Measurements from ENCODE around the gene KRT83.

KRT83 gene

GRCh38 chr12:52274521-52275120 is 46.6 kb downstream of the KRT83 start, which contains the start of gene KRT86:
KRT86 (plus strand) TSS chr12:52274645; CDS start chr12:52301917, 27,272 bp downstream.
- TF ChIP-seq, protein P1, sequence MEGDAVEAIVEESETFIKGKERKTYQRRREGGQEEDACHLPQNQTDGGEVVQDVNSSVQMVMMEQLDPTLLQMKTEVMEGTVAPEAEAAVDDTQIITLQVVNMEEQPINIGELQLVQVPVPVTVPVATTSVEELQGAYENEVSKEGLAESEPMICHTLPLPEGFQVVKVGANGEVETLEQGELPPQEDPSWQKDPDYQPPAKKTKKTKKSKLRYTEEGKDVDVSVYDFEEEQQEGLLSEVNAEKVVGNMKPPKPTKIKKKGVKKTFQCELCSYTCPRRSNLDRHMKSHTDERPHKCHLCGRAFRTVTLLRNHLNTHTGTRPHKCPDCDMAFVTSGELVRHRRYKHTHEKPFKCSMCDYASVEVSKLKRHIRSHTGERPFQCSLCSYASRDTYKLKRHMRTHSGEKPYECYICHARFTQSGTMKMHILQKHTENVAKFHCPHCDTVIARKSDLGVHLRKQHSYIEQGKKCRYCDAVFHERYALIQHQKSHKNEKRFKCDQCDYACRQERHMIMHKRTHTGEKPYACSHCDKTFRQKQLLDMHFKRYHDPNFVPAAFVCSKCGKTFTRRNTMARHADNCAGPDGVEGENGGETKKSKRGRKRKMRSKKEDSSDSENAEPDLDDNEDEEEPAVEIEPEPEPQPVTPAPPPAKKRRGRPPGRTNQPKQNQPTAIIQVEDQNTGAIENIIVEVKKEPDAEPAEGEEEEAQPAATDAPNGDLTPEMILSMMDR (IDR thresholded peaks at IDR 0.05; ENCODE audit: low read depth, low read length): no peak
- no peak within 1 kb of the TSS for H3K4me3 ChIP-seq (ENCODE audit: low read depth, low read length)

- H3K4me3 ChIP-seq (ENCODE audit: low read depth, low read length): no peak overlapping the region
- TF ChIP-seq, protein P1 (IDR thresholded peaks at IDR 0.05; ENCODE audit: low read depth, low read length): no peak
Observed at GRCh38 chr12:52271158-52271557, 50.0 kb downstream of the KRT83 start.

DNA sequence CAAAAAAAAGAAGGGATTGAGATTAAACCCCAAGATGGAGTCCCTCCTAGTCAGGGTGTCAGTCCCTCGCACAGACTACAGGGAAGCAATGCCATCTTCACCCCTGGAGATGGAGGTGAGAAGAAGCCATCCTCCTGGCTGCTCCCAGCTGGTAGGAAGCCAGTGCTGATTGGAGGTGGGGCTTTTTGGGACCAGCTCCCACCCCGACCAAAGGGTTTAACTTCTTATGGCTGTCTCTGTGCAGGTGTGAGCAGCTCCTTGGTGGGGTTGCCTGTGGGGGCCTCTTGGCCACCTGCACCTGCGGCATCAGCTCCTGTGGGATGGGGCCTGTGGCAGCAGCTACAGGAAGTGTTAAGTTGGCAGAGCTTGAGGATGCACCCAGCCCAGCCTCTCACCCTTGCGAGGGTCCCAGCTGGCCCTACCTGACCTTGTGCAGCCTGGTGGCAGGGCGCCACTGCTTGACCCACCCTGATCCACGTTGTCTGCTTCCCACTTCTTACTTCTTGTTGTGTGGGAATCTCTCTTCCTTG is 50.6 kb downstream of the KRT83 start:
- TF ChIP-seq, protein P1 (IDR thresholded peaks at IDR 0.05; ENCODE audit: low read depth, low read length): no peak
- H3K4me3 ChIP-seq (ENCODE audit: low read depth, low read length): no peak overlapping the region

GRCh38 chr12:52268212-52268611 is 53.0 kb downstream of the KRT83 start:
- H3K4me3 ChIP-seq (ENCODE audit: low read depth, low read length): no peak overlapping the region
- TF ChIP-seq, protein P1 (IDR thresholded peaks at IDR 0.05; ENCODE audit: low read depth, low read length): no peak

- TF ChIP-seq, protein P1 (IDR thresholded peaks at IDR 0.05; ENCODE audit: low read depth, low read length): no peak
Observed at GRCh38 chr12:52267699-52268098, 53.5 kb downstream of the KRT83 start.

GRCh38 chr12:52267266-52267665 is 53.9 kb downstream of the KRT83 start:
- TF ChIP-seq, protein P1 (IDR thresholded peaks at IDR 0.05; ENCODE audit: low read depth, low read length): no peak

More at GRCh38 chr12:52267699-52268098, 53.5 kb downstream of the KRT83 start:
- no peak overlapping the region for H3K4me3 ChIP-seq (ENCODE audit: low read depth, low read length)

DNA sequence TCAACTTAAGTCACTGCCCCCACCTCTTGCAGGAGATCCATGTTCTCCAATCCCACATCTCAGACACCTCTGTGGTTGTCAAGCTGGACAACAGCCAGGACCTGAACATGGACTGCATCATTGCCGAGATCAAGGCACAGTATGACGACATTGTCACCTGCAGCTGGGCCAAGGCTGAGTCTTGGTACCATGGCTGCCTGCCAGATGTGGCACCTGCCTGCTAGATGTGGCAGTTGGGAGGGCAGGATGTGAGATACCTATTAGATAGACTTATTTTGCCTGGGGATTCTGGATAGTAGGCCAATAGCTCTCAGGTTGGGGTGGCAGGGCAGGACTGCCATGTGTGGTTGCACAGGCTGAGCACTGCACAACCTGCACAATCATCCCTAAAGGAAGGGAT is 54.7 kb downstream of the KRT83 start:
- TF ChIP-seq, protein P1 (IDR thresholded peaks at IDR 0.05; ENCODE audit: low read depth, low read length): no peak
- H3K4me3 ChIP-seq (ENCODE audit: low read depth, low read length): no peak overlapping the region

More at GRCh38 chr12:52267266-52267665, 53.9 kb downstream of the KRT83 start:
- no peak overlapping the region for H3K4me3 ChIP-seq (ENCODE audit: low read depth, low read length)

Measured in WI38 (cell line).